DOHH2 (cell line): ENCODE results near the gene PPP2R5E.

Source experiments
- H3F3A ChIP-seq: fragments of 200-600 bp; sonication (generic), shearing (Covaris generic); 2 replicates; pipeline ENCODE4 v1.6.0; 2016; ENCODE audit warnings: antibody characterized with exemption, mild to moderate bottlenecking; ENCODE audit not compliant: control insufficient read depth, insufficient read depth
- H3K27ac ChIP-seq: fragments of 200-600 bp; sonication (generic); 2 replicates; pipeline ENCODE4 v1.5.1; 2014; ENCODE audit warnings: low read depth, mild to moderate bottlenecking, low read length, moderate library complexity
- H3K27me3 ChIP-seq: fragments of 200-600 bp; sonication (generic); 2 replicates; pipeline ENCODE4 v1.6.1; 2014; ENCODE audit warnings: mild to moderate bottlenecking, low read length, mixed read lengths; ENCODE audit not compliant: control insufficient read depth
- H3K36me3 ChIP-seq: fragments of 200-600 bp; sonication (generic); 2 replicates; pipeline ENCODE4 v1.6.1; 2014; ENCODE audit warnings: mild to moderate bottlenecking, low read length, moderate library complexity, mixed read lengths; ENCODE audit not compliant: control insufficient read depth
- H3K4me1 ChIP-seq: fragments of 200-600 bp; sonication (generic); 2 replicates; pipeline ENCODE4 v1.6.1; 2014; ENCODE audit warnings: mild to moderate bottlenecking, low read length, mixed read lengths; ENCODE audit not compliant: control insufficient read depth
- H3K4me2 ChIP-seq: fragments of 200-600 bp; sonication (generic); 2 replicates; pipeline ENCODE4 v1.6.0; 2014; ENCODE audit warnings: mild to moderate bottlenecking, low read length, moderate library complexity
- H3K4me3 ChIP-seq: fragments of 200-600 bp; sonication (generic); 2 replicates; pipeline ENCODE4 v1.5.1; 2014; ENCODE audit warnings: mild to moderate bottlenecking, low read length, mixed read lengths
- H3K79me2 ChIP-seq: fragments of 200-600 bp; sonication (generic); 2 replicates; pipeline ENCODE4 v1.6.1; 2014; ENCODE audit warnings: mild to moderate bottlenecking, low read length, mixed read lengths; ENCODE audit not compliant: control insufficient read depth
- H3K9me2 ChIP-seq: fragments of 200-600 bp; sonication (generic); replicated peaks from 2 replicates; pipeline ENCODE4 v1.6.1; 2014; ENCODE audit warnings: mild to moderate bottlenecking, low read length, mixed read lengths; ENCODE audit not compliant: control insufficient read depth
- H3K9me3 ChIP-seq: fragments of 200-600 bp; sonication (generic); 2 replicates; pipeline ENCODE4 v1.6.1; 2014; ENCODE audit warnings: antibody characterized with exemption, low read length, mixed read lengths; ENCODE audit not compliant: control insufficient read depth, insufficient read depth
- H4K20me1 ChIP-seq: fragments of 200-600 bp; sonication (generic); 2 replicates; pipeline ENCODE4 v1.6.0; 2014; ENCODE audit warnings: low read depth, mild to moderate bottlenecking, antibody characterized with exemption, low read length, moderate library complexity; ENCODE audit not compliant: control insufficient read depth, insufficient read depth
- EZH2phosphoT487 ChIP-seq: fragments of 200-600 bp; sonication (generic); IDR thresholded peaks from 2 replicates; pipeline ENCODE4 v1.6.1; 2017; ENCODE audit warnings: borderline replicate concordance, mild to moderate bottlenecking, antibody characterized with exemption, low read length, moderate library complexity, mixed read lengths
- TF ChIP-seq, protein P1 (sequence below): fragments of 200-600 bp; sonication (generic); IDR thresholded peaks from one replicate; pipeline ENCODE4 v1.5.1; 2014; ENCODE audit warnings: antibody characterized with exemption, mild to moderate bottlenecking, low read depth, low read length; ENCODE audit not compliant: poor library complexity, severe bottlenecking

PPP2R5E gene

DNA sequence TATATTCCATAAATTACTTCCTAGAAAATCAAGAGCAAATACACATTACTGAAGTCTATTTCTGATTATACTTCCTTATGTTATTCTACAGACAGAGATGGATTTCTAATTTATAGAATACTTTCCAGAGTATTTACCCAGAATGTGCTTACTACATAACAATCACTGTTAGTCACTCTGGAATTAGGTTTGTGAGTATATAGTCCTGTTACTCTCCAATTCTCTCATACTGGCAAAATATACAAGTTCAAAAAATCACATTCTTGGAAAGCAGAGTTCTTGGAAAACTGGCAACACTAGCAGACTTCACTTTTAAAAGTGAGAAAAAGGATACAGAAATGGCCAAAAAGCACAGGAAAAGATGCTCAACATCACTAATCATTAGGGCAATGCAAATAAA is 7.3 kb downstream of the PPP2R5E start:
- Histone ChIP-seq H3K27me3 (no peaks in the 10 kb centered on the region), H3K4me2 (no peak overlapping the region), H4K20me1 (peaks cover 3% of the 10 kb centered on the region; the same call in 1 of the 2 replicates), H3K4me3 (no peak overlapping the region), H3K4me1 (peaks cover 3% of the 10 kb centered on the region), H3K36me3 (peaks cover 67% of the 10 kb centered on the region), H3K79me2 (peaks cover 81% of the 10 kb centered on the region), H3K9me2 (no peaks in the 10 kb centered on the region), H3K27ac (no peak overlapping the region), H3K9me3 (no peaks in the 10 kb centered on the region), H3F3A (no peaks in the 10 kb centered on the region)
- TF ChIP-seq, protein P1, sequence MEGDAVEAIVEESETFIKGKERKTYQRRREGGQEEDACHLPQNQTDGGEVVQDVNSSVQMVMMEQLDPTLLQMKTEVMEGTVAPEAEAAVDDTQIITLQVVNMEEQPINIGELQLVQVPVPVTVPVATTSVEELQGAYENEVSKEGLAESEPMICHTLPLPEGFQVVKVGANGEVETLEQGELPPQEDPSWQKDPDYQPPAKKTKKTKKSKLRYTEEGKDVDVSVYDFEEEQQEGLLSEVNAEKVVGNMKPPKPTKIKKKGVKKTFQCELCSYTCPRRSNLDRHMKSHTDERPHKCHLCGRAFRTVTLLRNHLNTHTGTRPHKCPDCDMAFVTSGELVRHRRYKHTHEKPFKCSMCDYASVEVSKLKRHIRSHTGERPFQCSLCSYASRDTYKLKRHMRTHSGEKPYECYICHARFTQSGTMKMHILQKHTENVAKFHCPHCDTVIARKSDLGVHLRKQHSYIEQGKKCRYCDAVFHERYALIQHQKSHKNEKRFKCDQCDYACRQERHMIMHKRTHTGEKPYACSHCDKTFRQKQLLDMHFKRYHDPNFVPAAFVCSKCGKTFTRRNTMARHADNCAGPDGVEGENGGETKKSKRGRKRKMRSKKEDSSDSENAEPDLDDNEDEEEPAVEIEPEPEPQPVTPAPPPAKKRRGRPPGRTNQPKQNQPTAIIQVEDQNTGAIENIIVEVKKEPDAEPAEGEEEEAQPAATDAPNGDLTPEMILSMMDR = no peak
- no peak for TF ChIP-seq EZH2phosphoT487

DNA sequence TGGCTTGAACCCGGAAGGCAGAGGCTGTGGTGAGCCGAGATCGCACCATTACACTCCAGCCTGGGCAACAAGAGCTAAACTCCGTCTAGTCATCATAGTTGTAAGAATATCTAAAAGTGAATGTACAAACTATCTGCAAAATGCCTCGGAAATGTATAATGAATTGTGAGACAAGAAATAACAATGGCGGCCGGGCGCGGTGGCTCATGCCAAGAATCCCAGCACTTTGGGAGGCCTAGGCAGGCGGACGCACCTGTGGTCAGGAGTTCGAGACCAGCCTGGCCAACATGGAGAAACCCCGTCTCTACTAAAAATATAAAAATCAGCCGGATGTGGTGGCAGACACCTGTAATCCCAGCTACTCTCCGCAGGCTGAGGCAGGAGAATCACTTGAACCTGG is 9.7 kb downstream of the PPP2R5E start:
- TF ChIP-seq, protein P1 = no peak
- TF ChIP-seq EZH2phosphoT487 = no peak
- Histone ChIP-seq H3K36me3 (peaks cover 56% of the 10 kb centered on the region), H3F3A (0 out of 2 replicates have a peak, but pooled peaks cover 2% of the 10 kb centered on the region), H3K9me2 (no peaks in the 10 kb centered on the region), H3K4me2 (no peak overlapping the region), H3K27ac (no peak overlapping the region), H3K9me3 (no peaks in the 10 kb centered on the region), H3K4me1 (no peaks in the 10 kb centered on the region), H3K79me2 (peaks cover 79% of the 10 kb centered on the region), H4K20me1 (peaks cover 3% of the 10 kb centered on the region; the same call in 1 of the 2 replicates), H3K4me3 (no peak overlapping the region), H3K27me3 (no peaks in the 10 kb centered on the region)

- peak overlapping the region; percentile 44 for H3K4me3 ChIP-seq
- peak overlapping the region; percentile 74 for H3K27ac ChIP-seq
- H3K9me3 ChIP-seq = no peaks in the 10 kb centered on the region
- 0 out of 2 replicates have a peak, but pooled peaks cover 2% of the 10 kb centered on the region for H3F3A ChIP-seq
- H3K4me1 ChIP-seq = peaks cover 24% of the 10 kb centered on the region
- peaks cover 22% of the 10 kb centered on the region for H3K36me3 ChIP-seq
- H3K27me3 ChIP-seq = no peaks in the 10 kb centered on the region
- H3K4me2 ChIP-seq = peak overlapping the region; percentile 58
- no peaks in the 10 kb centered on the region for H3K9me2 ChIP-seq
- no peaks in the 10 kb centered on the region for H4K20me1 ChIP-seq
- no peak for TF ChIP-seq EZH2phosphoT487
- TF ChIP-seq, protein P1 = no peak
- peaks cover 57% of the 10 kb centered on the region for H3K79me2 ChIP-seq
Measured at GRCh38 chr14:63524537-63525155, 18.5 kb downstream of the PPP2R5E start.
